ENCODE data around the gene RASSF1. TPM values are rescaled to one million over a fixed set of nuclear protein-coding genes. Genes with fewer than 3 reads are reported as not detected.

Gene RASSF1
- total RNA-seq, 2 experiments from 2014 or later: 75.8 to 76.5 TPM

GRCh38 chr3:50385754-50386153 is 45.1 kb upstream of the RASSF1 start:
- Mint-ChIP-seq H3K9me3 (no peaks in the 10 kb centered on the region), H3K4me3 (no peak overlapping the region), H3K4me1 (ENCODE audit: low read depth) (no peaks in the 10 kb centered on the region), H3K36me3 (ENCODE audit: low read depth) (no peaks in the 10 kb centered on the region), H3K27ac (no peak overlapping the region), H3K27me3 (no peaks in the 10 kb centered on the region)
- TF ChIP-seq CTCF (IDR thresholded peaks at IDR 0.05): no peak
- DNase-seq (no peak), ATAC-seq (no peak)
- CTCF ChIA-PET: no interaction called here
- intact Hi-C loops (cut with micrococcal nuclease): no loop called here
- POLR2A ChIA-PET: no interaction called here

GRCh38 chr3:50383750-50384149 is 43.1 kb upstream of the RASSF1 start:
- ATAC-seq (no peak), DNase-seq (no peak)
- Mint-ChIP-seq H3K27me3 (no peaks in the 10 kb centered on the region), H3K27ac (no peak overlapping the region), H3K36me3 (ENCODE audit: low read depth) (no peaks in the 10 kb centered on the region), H3K4me3 (no peak overlapping the region), H3K4me1 (ENCODE audit: low read depth) (no peaks in the 10 kb centered on the region), H3K9me3 (no peaks in the 10 kb centered on the region)
- intact Hi-C loops (cut with micrococcal nuclease): no loop called here
- no peak for TF ChIP-seq CTCF (IDR thresholded peaks at IDR 0.05)
- ChIA-PET CTCF (no interaction called here), POLR2A (no interaction called here)

DNA sequence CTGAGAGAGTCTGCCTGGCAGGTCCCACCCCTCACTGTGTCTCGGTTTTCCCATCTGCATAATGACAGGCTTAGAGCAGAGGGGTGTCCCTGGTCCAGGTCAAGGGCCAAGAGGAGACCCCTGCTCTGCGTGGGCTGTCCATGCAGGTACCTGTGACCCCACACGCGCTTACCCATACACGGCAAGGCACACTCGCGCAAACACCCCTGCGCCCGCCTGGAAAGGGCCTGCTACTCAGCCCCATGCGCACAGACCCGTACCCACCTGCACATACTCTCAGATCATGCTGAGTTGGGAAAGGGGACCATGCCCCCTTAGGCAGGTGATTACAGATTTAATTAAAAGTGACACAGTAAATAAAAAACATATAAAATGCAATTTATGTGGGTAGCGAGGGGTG is 42.1 kb upstream of the RASSF1 start:
- no peaks in the 10 kb centered on the region for H3K27me3 Mint-ChIP-seq
- TF ChIP-seq CTCF (IDR thresholded peaks at IDR 0.05): no peak
- POLR2A ChIA-PET: no interaction called here
- ATAC-seq (no peak), DNase-seq (no peak)
- H3K4me1 Mint-ChIP-seq (ENCODE audit: low read depth): no peaks in the 10 kb centered on the region
- no peak overlapping the region for H3K27ac Mint-ChIP-seq
- CTCF ChIA-PET: no interaction called here
- no peak overlapping the region for H3K4me3 Mint-ChIP-seq
- H3K36me3 Mint-ChIP-seq (ENCODE audit: low read depth): no peaks in the 10 kb centered on the region
- no peaks in the 10 kb centered on the region for H3K9me3 Mint-ChIP-seq
- intact Hi-C loops (cut with micrococcal nuclease): no loop called here

- ATAC-seq (no peak), DNase-seq (no peak)
- no peaks in the 10 kb centered on the region for H3K36me3 Mint-ChIP-seq (ENCODE audit: low read depth)
- no peaks in the 10 kb centered on the region for H3K4me1 Mint-ChIP-seq (ENCODE audit: low read depth)
- ChIA-PET CTCF (interaction anchor here (1.1 to 1.2 kb wide), 3 partner anchors 137 to 295 kb away, joined by 3 to 5 read pairs (median 4); no protein-coding TSS in a partner anchor), POLR2A (no interaction called here)
- H3K9me3 Mint-ChIP-seq: no peaks in the 10 kb centered on the region
- no peak overlapping the region for H3K4me3 Mint-ChIP-seq
- no peak for TF ChIP-seq CTCF (IDR thresholded peaks at IDR 0.05)
- no peaks in the 10 kb centered on the region for H3K27me3 Mint-ChIP-seq
- intact Hi-C loops (cut with micrococcal nuclease): no loop called here
- H3K27ac Mint-ChIP-seq: no peak overlapping the region
These were observed 40.7 kb upstream of the RASSF1 start for GRCh38 chr3:50381383-50381782.

GRCh38 chr3:50380405-50381085 is 39.9 kb upstream of the RASSF1 start:
- Mint-ChIP-seq H3K4me3 (no peak overlapping the region), H3K4me1 (ENCODE audit: low read depth) (no peaks in the 10 kb centered on the region), H3K36me3 (ENCODE audit: low read depth) (no peaks in the 10 kb centered on the region), H3K27ac (no peak overlapping the region), H3K9me3 (no peaks in the 10 kb centered on the region), H3K27me3 (no peaks in the 10 kb centered on the region)
- ATAC-seq (no peak), DNase-seq (no peak)
- intact Hi-C loops (cut with micrococcal nuclease): no loop called here
- ChIA-PET CTCF (interaction anchor here (1.1 to 1.2 kb wide), 3 partner anchors 138 to 296 kb away, joined by 3 to 5 read pairs (median 4); no protein-coding TSS in a partner anchor), POLR2A (no interaction called here)
- no peak for TF ChIP-seq CTCF (IDR thresholded peaks at IDR 0.05)

Data from activated CD8-positive, alpha-beta T cell treated with anti-CD3 and anti-CD28 coated beads for 36 hours (primary cell).